GM19395 (cell line): ENCODE data around the gene KIAA1671.
"Not testable (repeated sequence)": the region's sequence is repeated elsewhere in the genome, so short reads cannot be mapped to it uniquely, and the experiment has no call there.

Experiments
- ATAC-seq: cut with Tn5 transposase; IDR thresholded peaks from one replicate; pipeline ENCODE4 v1.9.1; 2021; ENCODE audit warnings: mild to moderate bottlenecking, moderate library complexity; ENCODE audit not compliant: unreplicated experiment

KIAA1671 gene

GRCh38 chr22:25161916-25162530 lies 209.5 kb downstream of the KIAA1671 start:
- no peak for ATAC-seq

DNA sequence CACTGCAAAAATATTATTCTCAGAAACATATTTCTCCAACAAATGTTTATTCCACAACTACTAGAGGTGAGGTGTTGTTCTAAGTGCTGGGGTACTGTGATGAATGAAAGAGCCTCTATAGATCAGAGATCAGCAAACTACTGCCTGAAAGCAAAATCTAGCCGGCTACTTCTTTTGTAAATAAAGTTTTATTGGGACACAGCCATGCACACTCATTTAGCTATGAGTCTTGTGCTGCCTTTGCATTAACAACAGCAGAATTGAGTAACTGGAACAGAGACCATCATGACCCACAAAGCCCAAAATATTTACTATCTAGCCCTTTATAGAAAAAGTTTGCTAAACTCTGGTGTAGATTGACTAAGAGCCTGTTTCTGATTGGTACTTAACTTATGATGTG lies 210.0 kb downstream of the KIAA1671 start:
- ATAC-seq, result no peak

- no peak for ATAC-seq
Measured at GRCh38 chr22:25165785-25166184, 213.3 kb downstream of the KIAA1671 start.

DNA sequence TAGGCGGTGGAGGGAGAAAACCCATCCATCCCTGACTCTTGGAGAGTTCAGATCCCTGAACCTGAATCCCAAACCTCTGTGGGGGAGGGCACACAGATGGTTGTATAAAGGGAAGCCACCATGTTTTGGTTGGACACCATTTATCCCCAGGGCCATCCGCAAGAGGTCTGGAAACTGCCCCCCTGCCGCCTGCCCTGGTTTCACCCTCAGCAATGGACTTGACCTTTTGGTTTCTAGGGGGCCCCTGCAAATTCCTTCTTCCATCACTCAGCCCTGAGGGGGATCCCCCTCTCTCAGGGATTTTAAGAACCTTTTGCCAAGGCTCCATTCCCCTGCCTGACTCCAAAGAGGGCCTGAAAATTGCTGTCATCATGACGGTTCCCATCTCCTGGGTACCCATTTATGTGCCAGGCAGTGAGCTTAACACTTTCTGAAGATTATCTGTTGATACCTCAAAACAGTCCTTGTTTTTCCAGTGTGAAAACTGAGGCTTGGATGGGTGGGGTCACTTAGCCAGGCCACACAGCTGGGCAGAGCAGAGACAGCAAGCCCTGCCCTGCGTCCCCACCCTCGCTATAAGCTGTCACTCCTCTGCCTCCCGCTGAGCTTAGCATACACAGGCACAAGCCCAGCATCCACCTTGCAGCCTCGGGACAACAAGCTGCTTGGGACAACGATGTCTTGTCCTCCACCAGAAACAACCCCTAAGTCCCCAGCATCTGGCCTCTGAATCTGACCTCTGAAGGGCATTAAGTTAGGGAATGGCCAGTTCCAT lies 213.9 kb downstream of the KIAA1671 start:
- no peak for ATAC-seq

GRCh38 chr22:25167082-25167481 lies 214.6 kb downstream of the KIAA1671 start:
- ATAC-seq, result no peak

- ATAC-seq, result no peak
Measured at GRCh38 chr22:25167834-25168601, 215.5 kb downstream of the KIAA1671 start.

DNA sequence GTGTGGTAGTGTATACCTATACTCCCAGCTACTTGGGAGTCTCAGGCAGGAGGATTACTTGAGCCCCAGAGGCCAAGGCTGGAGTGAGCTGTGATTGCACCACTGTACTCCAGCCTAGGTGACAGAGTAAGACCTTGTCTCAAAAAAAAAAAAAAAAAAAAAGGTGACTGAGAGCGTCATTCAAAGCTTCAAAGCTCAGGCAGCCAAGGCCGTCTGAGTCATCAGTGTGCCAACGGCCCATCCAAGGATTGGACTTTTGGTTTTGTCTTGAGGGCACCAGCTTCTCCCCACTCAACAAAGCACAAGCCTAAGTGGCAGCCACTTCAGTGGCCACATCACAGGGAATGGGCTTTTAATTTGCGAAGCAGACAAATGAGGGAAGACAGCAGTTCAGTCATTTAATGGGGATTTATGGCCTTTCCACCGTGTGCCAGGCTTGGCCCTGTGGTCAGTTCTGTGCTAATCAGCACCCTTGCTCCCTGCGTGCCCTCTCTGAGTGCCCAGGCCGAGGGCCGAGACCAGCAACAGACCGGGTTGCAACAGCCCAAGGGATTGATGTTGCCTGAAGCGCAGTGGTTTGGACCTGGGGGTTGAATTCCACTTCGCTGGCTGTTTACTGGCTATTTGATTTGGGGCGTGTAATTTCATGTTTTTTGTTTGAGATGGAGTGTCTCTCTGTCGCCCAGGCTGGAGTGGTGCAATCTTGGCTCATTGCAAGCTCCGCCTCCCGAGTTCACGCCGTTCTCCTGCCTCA lies 216.9 kb downstream of the KIAA1671 start:
- ATAC-seq, result no peak

DNA sequence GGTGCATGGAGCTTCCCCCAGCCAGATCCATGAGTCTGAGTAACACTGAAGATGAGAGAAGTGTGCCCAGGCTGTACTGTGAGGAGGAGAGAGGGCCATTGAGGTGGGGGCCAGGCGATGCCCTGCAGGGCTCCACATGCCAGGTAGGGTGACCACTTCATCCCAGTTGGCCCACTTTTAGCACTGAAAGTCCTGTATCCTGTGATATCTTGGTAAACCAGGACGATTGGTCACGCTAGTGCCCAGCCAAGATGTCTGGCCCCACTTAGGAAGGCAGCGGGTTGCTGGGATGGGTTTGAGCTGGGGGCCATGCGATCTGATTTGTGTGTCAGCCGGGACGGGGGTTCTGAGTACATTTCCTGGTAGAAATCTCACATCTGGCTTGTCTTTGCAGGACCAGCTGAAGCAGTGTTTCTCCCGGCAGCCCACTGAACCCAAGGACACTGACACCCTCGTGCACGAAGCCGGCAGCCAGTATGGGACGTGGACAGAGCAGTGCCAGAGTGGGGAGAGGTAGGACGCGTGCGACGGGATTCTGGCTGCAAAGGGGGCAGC lies 218.0 kb downstream of the KIAA1671 start:
- no peak for ATAC-seq

DNA sequence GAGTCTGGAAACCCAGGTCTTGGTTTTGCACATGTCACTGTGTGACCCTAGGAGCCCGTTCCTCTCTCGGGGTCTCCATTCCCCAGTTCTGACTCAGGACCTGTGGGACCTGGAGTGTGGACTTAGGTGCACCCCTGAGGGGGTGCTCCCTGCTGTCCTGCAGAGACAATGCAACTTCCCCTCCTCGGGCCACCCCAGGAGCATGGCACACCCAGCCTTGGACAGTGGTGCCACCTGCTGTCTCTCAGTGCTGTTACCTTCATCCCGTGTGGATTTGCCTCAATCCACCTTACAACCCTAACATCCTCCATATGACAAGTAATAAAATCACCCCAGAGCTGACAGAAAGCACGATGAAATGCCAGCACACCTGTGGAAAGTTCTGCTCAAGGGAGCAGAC lies 219.6 kb downstream of the KIAA1671 start:
- ATAC-seq, result no peak

- ATAC-seq, result no peak
Measured at GRCh38 chr22:25174156-25174887, 221.8 kb downstream of the KIAA1671 start.

GRCh38 chr22:25174888-25175411 lies 222.4 kb downstream of the KIAA1671 start:
- ATAC-seq, result no peak

GRCh38 chr22:25176175-25176574 lies 223.7 kb downstream of the KIAA1671 start:
- no peak for ATAC-seq

DNA sequence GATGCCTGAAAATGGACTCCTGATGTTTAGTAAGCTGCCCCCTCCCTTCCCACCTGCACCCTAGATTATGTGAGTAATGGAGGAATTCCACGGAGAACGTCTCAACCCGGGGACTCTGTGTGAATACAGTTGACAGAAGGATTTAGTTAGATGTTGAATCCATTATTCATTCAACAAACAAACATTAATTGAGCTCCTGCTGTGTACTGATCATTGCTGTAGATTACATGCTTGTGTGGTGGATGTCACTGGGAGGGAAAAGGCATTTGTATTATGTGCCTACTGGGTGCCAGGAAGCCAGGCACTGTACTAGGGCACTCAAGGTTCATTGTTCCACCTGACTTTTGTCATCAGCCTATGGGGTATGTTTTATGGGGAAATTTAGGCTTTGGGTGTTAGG lies 224.3 kb downstream of the KIAA1671 start:
- no peak for ATAC-seq

GRCh38 chr22:25177226-25177625 lies 224.7 kb downstream of the KIAA1671 start:
- no peak for ATAC-seq

DNA sequence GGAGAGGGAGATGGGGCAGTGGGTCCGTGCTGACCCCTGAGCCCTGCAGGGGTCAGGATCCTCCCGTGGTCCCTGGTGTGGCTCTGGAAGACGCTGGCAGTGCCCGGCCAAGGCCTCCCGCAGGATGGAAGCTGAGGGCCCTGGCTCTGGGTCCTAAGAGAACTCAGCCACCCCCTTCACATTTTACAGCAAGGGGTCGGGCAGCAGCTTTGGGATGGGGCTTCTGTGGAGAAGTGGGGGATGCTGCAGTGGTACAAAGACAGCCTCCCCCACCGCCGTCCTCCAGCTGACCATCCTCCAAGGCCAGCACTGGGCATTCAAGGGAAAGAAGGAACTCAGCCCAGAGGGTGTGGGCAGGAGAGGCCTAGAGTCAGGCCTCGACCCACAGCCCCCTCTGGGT lies 225.4 kb downstream of the KIAA1671 start:
- ATAC-seq, result no peak

GRCh38 chr22:25178348-25178747 lies 225.8 kb downstream of the KIAA1671 start:
- not testable (repeated sequence) for ATAC-seq

- not testable (repeated sequence) for ATAC-seq
Measured at GRCh38 chr22:25178869-25179631, 226.5 kb downstream of the KIAA1671 start.

DNA sequence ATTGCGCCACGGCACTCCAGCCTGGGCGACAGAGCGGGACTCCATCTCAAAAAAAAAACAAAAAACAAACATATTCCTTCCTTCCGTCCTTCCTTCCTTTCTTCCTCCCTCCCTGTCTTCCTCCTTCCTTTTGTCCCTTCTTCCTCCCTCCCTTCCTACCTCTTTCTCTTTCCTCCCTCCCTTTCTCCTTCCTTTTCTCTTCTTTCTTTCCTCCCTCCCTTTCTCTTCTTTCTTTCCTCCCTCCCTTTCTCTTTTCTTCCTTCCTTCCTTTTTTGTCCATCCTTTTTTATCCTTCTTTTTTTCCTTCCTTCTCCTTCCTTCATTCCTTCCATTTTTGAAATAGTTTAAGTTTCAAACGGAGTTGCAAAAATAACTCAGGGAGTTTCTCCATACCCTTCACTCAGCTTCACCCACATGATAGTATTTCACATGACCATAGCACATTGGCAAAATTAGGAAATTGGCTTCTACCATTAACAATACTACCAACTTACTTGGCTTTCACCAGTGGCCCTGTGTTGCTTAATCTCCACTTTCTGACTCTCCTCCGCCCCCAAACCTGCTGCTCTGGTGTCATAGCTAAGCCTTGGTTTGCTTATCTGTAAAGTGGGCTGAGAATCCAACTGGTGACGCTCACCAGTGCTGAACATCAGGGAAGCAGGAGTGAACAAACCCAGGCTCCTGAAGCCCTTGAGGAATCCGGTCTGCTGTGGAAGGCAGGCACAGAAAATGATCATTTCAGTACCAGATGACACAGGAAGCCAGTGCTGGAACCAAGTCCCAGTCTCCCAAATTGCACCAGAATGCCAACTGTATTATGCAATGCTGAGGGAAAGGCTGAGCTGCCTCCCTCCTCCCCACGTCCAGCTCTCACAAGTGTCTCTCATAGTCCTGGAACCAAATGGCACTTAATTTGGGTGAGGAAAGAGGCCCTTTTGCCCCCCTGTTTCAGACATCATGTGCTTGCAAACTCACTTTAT lies 229.9 kb downstream of the KIAA1671 start:
- ATAC-seq, result no peak
